Spleen (tissue), 11 donors: ENCODE measurements around the gene ATOX1. TPM values are rescaled to one million over a fixed set of nuclear protein-coding genes. Genes with fewer than 3 reads are reported as not detected.

Experiments used
- DNase-seq: peaks from one replicate; pipeline ENCODE4 v3.0.0-alpha.2; 2020
- H3K27ac ChIP-seq, 8 donors: fragments of 200-600 bp; sonication (generic) in 7 of 8; 1 replicate in 4 of 8; 2 replicates in 4 of 8; pipeline versions ENCODE4 v1.5.0 to v1.8.0; 2016 to 2021; ENCODE audit warnings: inconsistent platforms in 4 of 8, mild to moderate bottlenecking in 4 of 8, moderate library complexity in 1 of 8
- H3K27me3 ChIP-seq, 7 donors: fragments of 200-600 bp; sonication (generic) in 6 of 7; replicated peaks in 1 of 7; 1 replicate in 4 of 7; 2 replicates in 3 of 7; pipeline versions ENCODE4 v1.5.0 to v1.8.0; 2016 to 2021; ENCODE audit warnings: inconsistent platforms in 3 of 7, mild to moderate bottlenecking in 1 of 7
- H3K36me3 ChIP-seq, 6 donors: fragments of 200-600 bp; sonication (generic) in 5 of 6; 1 replicate in 4 of 6; 2 replicates in 2 of 6; pipeline versions ENCODE4 v1.5.0 to v1.8.0; 2016 to 2021; ENCODE audit warnings: inconsistent platforms in 2 of 6
- H3K4me1 ChIP-seq, 6 donors: fragments of 200-600 bp; sonication (generic) in 5 of 6; 1 replicate in 3 of 6; 2 replicates in 3 of 6; pipeline versions ENCODE4 v1.5.0 to v1.8.0; 2016 to 2021; ENCODE audit warnings: inconsistent platforms in 3 of 6
- H3K4me3 ChIP-seq, 8 donors: fragments of 200-600 bp; sonication (generic) in 7 of 8; 1 replicate in 4 of 8; 2 replicates in 4 of 8; pipeline versions ENCODE4 v1.5.0 to v1.8.0; 2016 to 2021; ENCODE audit warnings: inconsistent platforms in 4 of 8, mild to moderate bottlenecking in 4 of 8, moderate library complexity in 2 of 8
- H3K9me3 ChIP-seq, 8 donors: fragments of 200-600 bp; sonication (generic) in 7 of 8; 1 replicate in 4 of 8; 2 replicates in 4 of 8; pipeline versions ENCODE4 v1.5.0 to v1.8.0; 2016 to 2021; ENCODE audit warnings: inconsistent platforms in 4 of 8
- CTCF ChIP-seq, 11 experiments: fragments of 200-600 bp in 7 of 11; fragments of 450-650 bp in 4 of 11; sonication (generic) in 4 of 11; IDR thresholded peaks in 8 of 11; conservative IDR thresholded peaks in 3 of 11; 1 replicate in 7 of 11; 2 replicates in 4 of 11; pipeline versions ENCODE4 v1.4.0 to v1.8.0; 2016 to 2021; ENCODE audit warnings: antibody characterized with exemption in 11 of 11, inconsistent platforms in 4 of 11, mild to moderate bottlenecking in 1 of 11
- POLR2A ChIP-seq, 3 donors: fragments of 450-650 bp; IDR thresholded peaks; one replicate each; pipeline ENCODE4 v1.5.1; 2017; ENCODE audit warnings: antibody characterized with exemption in 3 of 3, mild to moderate bottlenecking in 1 of 3
- POLR2AphosphoS5 ChIP-seq, 3 donors: sonication (generic); formaldehyde crosslinking; IDR thresholded peaks; one replicate each; pipeline ENCODE4 v1.5.1; 2017; ENCODE audit warnings: antibody characterized with exemption in 3 of 3
- WGBS, 5 donors: extraction: QIAGEN DNeasy Blood & Tissue Kit in 3 of 5; methylation state at CpG; one replicate each; pipeline versions ENCODE4 v1.1.5 to v1.1.7; 2013 to 2018; 5-methylcytosine and 5-hydroxymethylcytosine counted together
- intact Hi-C: fragments of 100-400 bp; cut with DNase I; formaldehyde crosslinking; loops from one replicate; pipeline ENCODE4 v1.15.0; 2023; ENCODE audit warnings: low total_unique reads
- polyA plus RNA-seq, 3 donors: library from polyadenylated mRNA; stranded (reverse); fragments of 200-250 nt; gene quantifications; one replicate each; pipeline ENCODE4 v1.2.1, GENCODE V29; 2013
- total RNA-seq, 7 donors: library from RNA; depleted of rRNA in 3 of 7; stranded (reverse); fragments of >200 nt in 3 of 7; fragmentation: NEBNext Ultra II Directional in 4 of 7; extraction: Animal tissue kit (Norgen Biotek cat#: 25700) in 4 of 7; gene quantifications; one replicate each; pipeline versions ENCODE4 v1.1.0 to v1.2.1, GENCODE V29; 2016 to 2021
- donor health status: healthy with polysubstance abuse.
- donor health status: DM: no; HTN: no; CAD: no; lungs with moderate emphysema.
- donor health status: DM: no; HTN: no; CAD: no.
- donor health status: Bipolar disorder and iron deficiency.
- donor health status: healthy.
- donor health status: DM: no; HTN: no; CAD: no.
- donor health status: DM: yes; HTN: yes; CAD: no.

The ATOX1 gene
- total and polyA plus RNA-seq, 10 donors, result 63.7 to 263 (median 95.5) TPM

GRCh38 chr5:151766975-151767374 is 8.5 kb upstream of the ATOX1 start:
- intact Hi-C loops, result no loop called here
- Histone ChIP-seq H3K4me1 (peaks cover 5 to 16% (median 14%) of the 10 kb centered on the region in 6 donors), H3K9me3 (no peaks in the 10 kb centered on the region), H3K4me3 (no peak overlapping the region), H3K36me3 (no peaks in the 10 kb centered on the region), H3K27me3 (no peaks in the 10 kb centered on the region), H3K27ac (no peak overlapping the region)
- no peak for DNase-seq
- no peak for TF ChIP-seq POLR2AphosphoS5 (IDR thresholded peaks at IDR 0.05)
- no peak for TF ChIP-seq POLR2A (IDR thresholded peaks at IDR 0.05)
- TF ChIP-seq CTCF (IDR thresholded peaks at IDR 0.05 in 8 of 11, conservative IDR thresholded peaks at IDR 0.05 in 3 of 11), result no peak

GRCh38 chr5:151764801-151765200 is 6.4 kb upstream of the ATOX1 start:
- Histone ChIP-seq H3K4me1 (peaks cover 0 to 6% (median 4%) of the 10 kb centered on the region in 6 donors), H3K9me3 (no peaks in the 10 kb centered on the region), H3K27me3 (no peaks in the 10 kb centered on the region), H3K4me3 (no peak overlapping the region), H3K27ac (no peak overlapping the region), H3K36me3 (no peaks in the 10 kb centered on the region)
- intact Hi-C loops, result no loop called here
- TF ChIP-seq POLR2AphosphoS5 (IDR thresholded peaks at IDR 0.05), result no peak
- no peak for TF ChIP-seq CTCF (IDR thresholded peaks at IDR 0.05 in 8 of 11, conservative IDR thresholded peaks at IDR 0.05 in 3 of 11)
- no peak for DNase-seq

GRCh38 chr5:151758141-151758429 is 346 bp downstream of the ATOX1 start:
- intact Hi-C loops, result no loop called here
- Histone ChIP-seq H3K4me3 (peak overlapping the region; percentile 60 to 88 (median 74)), H3K36me3 (peaks cover 0 to 8% (median 2%) of the 10 kb centered on the region in 6 donors), H3K27me3 (no peaks in the 10 kb centered on the region), H3K27ac (peak overlapping the region; percentile 63 to 88 (median 86)), H3K9me3 (no peaks in the 10 kb centered on the region), H3K4me1 (peaks cover 23 to 62% (median 42%) of the 10 kb centered on the region in 6 donors)
- peak; percentile 87 for DNase-seq
- no peak for TF ChIP-seq CTCF (IDR thresholded peaks at IDR 0.05 in 8 of 11, conservative IDR thresholded peaks at IDR 0.05 in 3 of 11)
- TF ChIP-seq POLR2AphosphoS5 (IDR thresholded peaks at IDR 0.05), result no peak
- TF ChIP-seq POLR2A (IDR thresholded peaks at IDR 0.05), result no peak
- WGBS, 5 donors, result 0 to 2% (median 1%) methylated on average over 9 to 11 of the region's 11 CpGs

GRCh38 chr5:151757233-151758140 is 944 bp downstream of the ATOX1 start:
- H3K4me3 ChIP-seq, result peak overlapping the region; percentile 60 to 88 (median 74)
- DNase-seq, result no peak
- intact Hi-C loops, result no loop called here
- H3K4me1 ChIP-seq, result peaks cover 23 to 68% (median 45%) of the 10 kb centered on the region in 6 donors
- no peaks in the 10 kb centered on the region for H3K9me3 ChIP-seq
- H3K36me3 ChIP-seq, result peaks cover 0 to 14% (median 2%) of the 10 kb centered on the region in 6 donors
- no peak for TF ChIP-seq CTCF (IDR thresholded peaks at IDR 0.05 in 8 of 11, conservative IDR thresholded peaks at IDR 0.05 in 3 of 11)
- H3K27ac ChIP-seq, result peak overlapping the region; percentile 63 to 88 (median 86)
- WGBS, 5 donors, result 23 to 28% (median 27%) methylated on average over 9 of the region's 9 CpGs
- H3K27me3 ChIP-seq, result no peaks in the 10 kb centered on the region
